Panc1 (cell line): ENCODE data around the gene KCNJ14.

Experiments
- CTCF ChIP-seq: fragments of 450-650 bp; IDR thresholded peaks from 2 replicates; pipeline ENCODE4 v1.5.1; 2017; ENCODE audit warnings: mild to moderate bottlenecking
- POLR2AphosphoS5 ChIP-seq: IDR thresholded peaks from 2 replicates; pipeline ENCODE4 v1.6.1; 2012; ENCODE audit warnings: mild to moderate bottlenecking, low read depth, low read length, moderate library complexity
- SIN3A ChIP-seq: IDR thresholded peaks from 2 replicates; pipeline ENCODE4 v1.6.1; 2012; ENCODE audit warnings: low read depth, mild to moderate bottlenecking, low read length, moderate library complexity, borderline replicate concordance; ENCODE audit not compliant: insufficient read depth
- TCF7L2 ChIP-seq: IDR thresholded peaks from 2 replicates; pipeline ENCODE4 v1.6.1; 2011; ENCODE audit warnings: mild to moderate bottlenecking, low read depth, low read length, inconsistent platforms

- TF ChIP-seq CTCF = no peak
- TF ChIP-seq POLR2AphosphoS5 = no peak
- TF ChIP-seq TCF7L2 = no peak
- TF ChIP-seq SIN3A = no peak
These were observed 38.0 kb upstream of the KCNJ14 start for GRCh38 chr19:48417421-48417820.
